Activated gamma-delta T cell (primary cell): Measurements from ENCODE around the gene SHB.
"Not testable (repeated sequence)": the region's sequence is repeated elsewhere in the genome, so short reads cannot be mapped to it uniquely, and the experiment has no call there.

Source experiments
- DNase-seq: peaks from one replicate; lab custom pipeline; 2025; lab: John Stamatoyannopoulos, UW

Gene SHB

DNA sequence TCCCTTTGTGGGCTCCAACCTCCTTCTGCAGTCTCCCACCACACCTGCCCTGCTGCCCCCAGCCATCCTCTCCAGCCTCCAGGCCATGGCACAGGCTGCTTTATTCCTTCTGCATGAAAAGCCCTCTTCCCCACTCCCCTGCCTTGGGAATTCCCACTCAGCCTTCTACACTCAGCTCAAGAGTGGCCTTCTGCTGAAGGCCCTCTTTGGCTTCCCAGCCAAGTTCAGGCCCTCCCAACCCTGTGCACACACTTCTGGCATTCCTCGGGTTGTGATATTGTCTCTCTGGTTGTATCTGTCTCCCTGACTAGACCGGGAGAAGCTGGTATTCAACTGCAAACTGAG is 5.7 kb downstream of the SHB start:
- DNase-seq, result no peak

DNA sequence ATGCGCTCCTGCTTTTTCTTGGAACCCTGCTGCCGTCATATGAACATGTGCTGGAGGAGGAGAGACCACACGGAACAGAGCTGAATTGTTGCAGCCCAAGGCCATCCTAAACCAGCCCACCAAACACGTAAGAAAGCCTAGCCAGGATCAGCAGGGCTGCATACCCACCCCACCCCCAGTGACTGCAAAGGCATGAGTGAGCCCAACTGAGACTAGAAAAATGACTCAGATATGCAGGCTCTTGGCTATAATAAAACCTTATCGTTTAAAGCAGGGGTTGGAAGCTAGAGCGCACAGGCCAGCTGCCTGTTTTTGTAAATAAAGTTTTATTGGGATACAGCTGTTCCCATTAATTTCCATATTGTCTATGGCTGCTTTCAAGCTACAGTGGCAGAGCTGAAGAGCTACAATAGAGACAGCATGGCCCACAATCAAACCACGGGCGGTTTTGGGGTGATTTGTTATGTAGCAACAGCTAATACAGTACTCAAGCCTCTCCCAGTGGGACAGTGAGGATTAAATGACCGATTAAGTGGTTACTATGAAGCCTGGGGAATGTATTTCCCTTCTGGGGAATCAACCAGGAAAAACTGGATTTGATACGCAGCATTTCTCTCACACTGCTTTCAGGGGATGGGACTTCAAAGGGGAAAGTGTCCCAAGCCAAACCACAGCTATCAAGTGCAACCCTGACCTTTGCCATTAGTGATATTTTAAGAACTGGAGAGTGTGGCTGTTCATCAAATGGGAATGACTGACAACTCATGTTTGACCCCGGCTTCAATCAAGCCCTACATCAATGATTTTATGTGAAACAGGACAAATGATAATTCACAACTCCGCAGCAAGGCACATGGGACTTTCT is 6.3 kb downstream of the SHB start:
- DNase-seq, result no peak

DNA sequence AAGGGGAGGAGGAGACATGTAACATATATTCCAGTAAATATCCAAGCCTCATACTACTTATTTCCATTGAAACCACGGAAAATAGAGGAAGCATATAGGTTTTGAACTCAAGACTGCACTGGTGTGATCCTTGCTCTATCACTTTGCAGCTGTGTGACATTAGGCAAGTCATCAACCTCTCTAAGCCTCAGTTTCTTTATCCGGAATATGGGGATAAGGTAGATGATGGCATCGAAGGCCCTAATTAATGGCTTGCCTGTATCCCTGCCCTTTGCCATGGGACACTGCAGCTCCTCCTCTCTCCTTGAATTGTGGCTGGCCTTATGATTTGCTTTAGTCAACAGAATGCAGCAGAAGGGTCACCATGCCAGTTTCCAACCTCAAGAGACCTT is 6.9 kb downstream of the SHB start:
- DNase-seq, result no peak

DNA sequence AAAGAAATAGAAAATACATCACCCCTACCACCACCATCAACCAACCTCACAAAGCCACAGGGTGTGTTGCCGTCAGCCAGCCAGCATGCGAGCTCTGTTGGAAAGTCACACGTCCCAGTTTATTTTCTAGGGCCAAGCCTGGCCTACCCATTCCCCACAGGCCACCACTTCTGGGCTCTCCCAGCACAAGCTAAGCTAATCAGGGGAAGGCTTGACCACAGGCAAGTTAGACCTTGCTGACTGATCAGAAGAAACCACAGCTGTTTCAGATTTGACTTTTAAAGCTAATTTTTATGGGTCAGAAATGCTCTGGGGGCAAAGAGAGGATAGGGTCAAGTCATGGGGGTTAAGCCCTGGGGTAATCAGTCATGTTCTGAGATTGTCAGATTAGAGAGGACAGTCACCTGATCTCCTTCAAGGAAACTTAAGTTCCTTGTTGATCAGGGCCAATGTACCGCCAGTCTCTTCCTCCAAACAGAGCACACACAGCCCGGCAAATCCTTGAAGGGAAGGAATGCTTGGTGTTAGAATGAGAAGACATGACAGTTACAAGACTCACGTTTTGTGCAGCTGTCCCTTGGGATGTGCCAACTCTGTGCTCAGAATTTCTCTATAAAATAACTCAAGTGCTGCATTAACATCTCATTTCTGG is 7.6 kb downstream of the SHB start:
- DNase-seq, result no peak

DNA sequence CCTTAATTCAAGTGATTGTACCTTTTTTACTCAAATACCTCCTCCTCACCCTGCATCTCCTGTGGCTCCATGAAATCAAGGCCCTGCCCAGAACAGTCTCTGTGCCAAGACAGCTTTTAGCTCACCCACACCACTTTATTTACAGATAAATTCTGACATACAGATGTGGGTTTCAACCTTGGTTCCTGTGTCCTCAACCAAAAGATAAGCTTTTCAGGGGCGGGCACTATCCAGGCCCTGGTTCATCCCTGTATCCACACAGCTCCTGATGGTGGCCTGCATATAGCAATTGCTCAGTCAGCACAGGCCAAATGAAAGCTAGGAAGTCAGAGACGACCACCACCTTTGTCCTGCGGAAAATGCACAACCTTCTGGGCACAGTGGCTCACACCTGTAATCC is 8.3 kb downstream of the SHB start:
- DNase-seq, result no peak

DNA sequence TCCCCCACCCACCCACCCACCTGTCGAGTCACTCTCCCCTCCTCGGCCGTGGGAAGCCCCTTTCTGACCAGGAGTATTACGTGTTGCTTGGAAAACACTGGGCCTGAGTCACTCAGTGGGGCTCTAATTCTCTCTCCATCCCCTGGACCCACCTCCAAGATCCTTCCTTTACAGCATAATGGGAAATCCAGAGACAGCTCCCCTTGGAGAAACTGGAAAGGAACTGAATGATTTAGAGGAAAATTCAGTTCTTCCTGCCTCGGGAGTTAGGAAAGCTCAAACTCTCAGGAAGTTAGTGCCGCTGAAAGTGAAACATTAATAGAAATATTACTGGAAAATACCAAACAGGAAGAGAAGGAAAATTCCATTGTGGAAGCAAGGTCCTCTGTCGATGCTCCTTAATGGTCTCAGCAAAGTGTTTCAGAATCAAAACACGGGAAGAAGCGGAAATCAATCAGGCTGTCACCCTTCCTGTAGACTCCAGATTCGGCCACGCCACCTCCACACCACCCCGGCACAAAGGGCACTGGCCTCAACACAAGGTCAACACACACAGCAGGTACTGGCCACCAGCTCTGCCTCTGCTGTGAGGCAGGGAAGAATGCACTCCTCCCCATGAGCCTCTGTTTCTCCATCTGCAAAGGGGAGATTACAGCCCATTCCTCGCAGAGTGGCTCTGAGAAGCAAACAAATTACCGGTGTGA is 9.6 kb downstream of the SHB start:
- no peak for DNase-seq

DNA sequence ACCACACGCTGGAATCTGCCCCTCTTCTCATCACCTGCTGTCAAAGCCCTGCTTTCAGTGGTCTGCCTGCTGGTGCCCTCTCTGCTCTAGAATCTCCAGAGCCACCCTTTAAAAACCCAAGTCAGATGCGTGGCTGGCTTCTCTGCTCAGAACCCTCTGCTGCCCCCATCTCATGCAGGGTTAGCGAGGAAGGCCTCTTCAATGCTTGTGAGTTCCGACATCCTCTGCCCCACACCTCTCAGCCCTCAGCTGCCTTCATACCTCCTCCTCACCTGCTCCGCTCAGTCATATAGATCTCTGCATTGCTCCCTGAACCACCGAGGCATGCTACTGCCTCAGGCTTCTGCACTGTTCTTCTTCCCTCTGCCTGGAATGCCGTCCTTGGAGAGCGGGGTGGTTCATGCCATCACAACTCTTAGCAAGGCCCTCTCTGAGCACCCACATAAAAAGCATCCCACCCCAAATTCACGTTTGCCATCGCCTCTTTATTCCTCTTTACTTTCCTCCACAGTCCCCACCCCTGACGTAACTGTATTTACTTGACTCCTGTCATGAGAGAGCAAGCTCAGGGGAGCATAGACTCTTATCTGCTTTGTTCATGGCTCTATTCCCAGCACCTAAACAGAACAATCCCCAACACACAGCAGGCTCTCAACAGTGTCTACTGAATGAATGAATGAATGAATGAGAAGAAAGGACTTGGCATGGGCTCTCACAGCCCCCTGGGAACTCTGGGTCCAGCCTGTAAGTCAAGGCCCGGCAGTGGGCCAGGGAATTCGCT is 10.4 kb downstream of the SHB start:
- no peak for DNase-seq

DNA sequence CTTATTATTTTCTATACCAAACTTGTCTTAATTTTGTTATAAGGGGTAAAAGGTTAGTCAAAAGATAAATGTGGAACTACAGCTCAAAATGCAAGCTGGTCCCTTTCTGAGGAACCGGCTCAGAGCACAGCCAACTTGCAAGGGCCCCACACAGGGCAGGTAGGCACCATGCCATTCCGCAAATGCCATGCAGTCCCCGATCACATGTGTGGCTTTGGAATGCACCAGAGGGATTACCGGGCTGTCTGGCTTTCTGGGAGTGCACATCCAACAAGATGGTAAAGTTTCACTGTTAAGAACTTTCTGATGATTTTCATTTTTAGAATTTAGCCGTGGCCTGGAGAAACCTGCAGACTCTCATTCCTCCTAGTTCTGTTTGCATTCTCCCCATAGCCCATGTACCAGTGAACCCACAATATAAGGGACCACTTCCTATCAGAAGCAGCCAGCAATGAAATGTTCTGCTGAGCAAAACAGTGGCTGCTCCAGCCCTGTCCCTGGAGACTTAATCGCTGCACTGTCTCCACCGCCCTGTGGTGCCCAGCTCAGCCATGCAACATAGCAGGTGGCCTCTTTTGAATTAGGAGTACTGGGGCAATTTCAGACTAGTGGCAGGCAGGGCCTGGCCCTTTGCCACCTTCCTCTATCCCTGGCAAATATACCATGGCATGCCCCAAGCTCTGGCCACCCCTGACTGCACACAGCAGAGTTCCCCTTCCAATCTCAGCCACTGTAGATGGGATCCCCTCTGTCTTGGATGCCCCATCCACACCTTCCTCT is 11.4 kb downstream of the SHB start:
- no peak for DNase-seq

DNA sequence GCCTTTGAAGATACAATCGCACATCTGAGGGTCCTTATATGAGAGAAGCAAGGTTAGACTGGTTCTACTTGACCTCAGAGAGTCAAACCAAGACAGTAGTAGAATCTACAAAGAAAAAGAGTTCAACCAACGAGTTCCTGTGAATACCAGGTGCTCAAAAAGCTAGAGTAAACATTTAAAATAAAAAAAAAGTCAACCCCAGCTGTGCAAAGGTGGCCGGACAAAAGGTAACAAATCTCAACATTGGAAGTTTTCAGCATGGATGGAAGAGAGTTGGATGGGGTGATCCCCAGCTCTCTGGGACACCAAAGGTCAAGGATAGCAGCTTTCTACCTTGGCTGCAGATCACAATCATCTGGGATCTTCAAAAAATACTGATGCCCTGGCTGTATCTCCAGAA is 14.4 kb downstream of the SHB start:
- DNase-seq, result no peak

DNA sequence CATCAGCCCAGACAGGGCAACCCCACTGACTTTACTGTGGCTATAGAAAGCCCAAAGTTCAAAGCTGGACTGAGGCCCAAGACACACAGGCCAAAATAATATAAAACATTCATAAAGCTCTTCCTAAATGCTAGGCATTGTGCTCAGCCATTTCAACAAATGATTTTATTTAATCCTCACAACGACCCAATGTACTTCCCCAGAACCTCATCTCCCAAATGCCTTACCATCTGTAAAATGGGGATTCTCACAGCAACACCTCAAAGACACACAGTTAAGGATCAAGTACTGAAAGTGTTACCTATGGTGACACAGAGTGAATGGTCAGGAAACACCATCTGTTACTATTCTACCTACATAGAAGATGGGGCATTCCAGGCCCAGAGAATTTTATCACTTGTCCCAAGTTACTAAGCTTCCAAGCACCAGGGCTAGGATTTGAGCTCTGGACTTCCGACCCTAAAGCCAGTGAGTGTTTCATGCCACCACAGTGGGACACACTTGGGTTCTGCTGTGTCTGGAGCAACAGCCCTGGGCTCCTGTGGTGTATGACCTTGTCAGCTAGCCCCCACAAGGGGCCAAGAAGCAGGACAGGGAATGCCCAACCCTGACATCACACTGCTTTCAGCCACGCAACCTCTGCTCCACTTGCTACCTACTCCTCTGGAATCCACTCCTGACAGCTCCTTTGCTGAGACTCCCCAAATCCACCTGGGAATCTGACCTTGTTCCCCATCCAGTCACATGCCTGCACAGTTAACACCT is 15.1 kb downstream of the SHB start:
- DNase-seq, result no peak

DNA sequence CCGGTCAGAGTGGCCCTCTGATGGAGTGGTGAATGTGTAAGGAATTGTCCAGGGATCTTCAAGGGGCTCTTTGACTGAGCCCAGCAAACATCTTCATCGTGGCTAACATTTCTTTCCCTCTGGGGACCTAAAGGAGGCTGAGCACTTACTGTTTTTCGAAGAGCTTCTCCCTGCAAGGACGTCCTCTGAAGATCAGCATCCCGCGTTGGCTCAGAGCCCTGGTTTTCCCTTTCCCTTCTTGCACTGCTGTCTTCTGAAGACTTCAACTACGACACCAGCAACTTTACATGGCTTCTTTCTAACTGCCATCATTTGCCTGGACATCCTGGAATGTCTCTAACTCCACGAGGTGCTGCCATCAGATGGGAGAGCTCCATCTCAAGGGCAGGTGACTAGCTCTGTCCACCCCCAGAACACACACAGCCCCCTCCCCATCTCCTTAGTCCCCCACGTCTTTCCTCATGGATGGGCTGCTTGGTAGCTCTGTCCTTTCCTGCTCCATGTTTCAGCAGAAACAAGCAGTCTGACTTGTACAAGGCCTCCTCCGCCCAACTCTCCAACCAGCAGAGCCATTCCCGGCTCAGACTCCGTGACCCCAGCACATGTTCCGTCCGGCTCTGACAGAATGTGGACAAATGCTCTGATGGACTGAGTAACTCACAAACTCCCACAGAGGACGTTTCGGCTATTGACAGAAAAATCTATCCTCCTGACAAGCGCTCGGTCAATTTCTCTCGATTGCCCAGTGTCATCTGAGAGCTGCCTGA is 17.1 kb downstream of the SHB start:
- no peak for DNase-seq

DNA sequence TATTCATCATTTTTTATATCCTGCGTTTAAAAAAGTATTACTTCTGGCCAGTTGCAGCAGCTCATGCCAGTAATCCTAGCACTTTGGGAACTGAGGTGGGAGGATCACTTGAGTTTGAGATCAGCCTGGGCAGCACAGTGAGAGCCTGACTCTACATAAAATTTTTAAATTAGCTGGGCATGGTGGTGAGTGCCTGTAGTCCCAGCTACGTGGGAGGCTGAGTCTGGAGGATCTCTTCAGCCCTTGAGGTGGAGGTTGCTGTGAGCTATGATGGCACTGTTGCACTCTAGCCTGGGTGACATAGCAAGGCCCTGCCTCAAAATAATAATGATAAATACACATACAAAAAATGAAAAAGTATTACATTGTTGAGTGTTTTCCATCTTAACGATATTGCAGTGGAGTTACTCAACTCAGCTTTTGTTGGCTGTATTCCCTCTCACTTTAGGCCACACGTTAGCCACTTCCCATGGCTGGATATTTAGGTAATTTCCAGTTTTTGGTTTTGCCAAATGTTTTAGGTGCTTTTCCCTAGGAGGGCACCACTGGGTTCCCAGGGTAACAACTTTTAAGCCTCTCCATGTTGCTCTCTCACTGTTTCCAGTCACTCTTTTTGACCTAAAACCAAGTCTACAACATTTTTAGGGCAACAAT is 20.6 kb downstream of the SHB start:
- DNase-seq, result no peak

DNA sequence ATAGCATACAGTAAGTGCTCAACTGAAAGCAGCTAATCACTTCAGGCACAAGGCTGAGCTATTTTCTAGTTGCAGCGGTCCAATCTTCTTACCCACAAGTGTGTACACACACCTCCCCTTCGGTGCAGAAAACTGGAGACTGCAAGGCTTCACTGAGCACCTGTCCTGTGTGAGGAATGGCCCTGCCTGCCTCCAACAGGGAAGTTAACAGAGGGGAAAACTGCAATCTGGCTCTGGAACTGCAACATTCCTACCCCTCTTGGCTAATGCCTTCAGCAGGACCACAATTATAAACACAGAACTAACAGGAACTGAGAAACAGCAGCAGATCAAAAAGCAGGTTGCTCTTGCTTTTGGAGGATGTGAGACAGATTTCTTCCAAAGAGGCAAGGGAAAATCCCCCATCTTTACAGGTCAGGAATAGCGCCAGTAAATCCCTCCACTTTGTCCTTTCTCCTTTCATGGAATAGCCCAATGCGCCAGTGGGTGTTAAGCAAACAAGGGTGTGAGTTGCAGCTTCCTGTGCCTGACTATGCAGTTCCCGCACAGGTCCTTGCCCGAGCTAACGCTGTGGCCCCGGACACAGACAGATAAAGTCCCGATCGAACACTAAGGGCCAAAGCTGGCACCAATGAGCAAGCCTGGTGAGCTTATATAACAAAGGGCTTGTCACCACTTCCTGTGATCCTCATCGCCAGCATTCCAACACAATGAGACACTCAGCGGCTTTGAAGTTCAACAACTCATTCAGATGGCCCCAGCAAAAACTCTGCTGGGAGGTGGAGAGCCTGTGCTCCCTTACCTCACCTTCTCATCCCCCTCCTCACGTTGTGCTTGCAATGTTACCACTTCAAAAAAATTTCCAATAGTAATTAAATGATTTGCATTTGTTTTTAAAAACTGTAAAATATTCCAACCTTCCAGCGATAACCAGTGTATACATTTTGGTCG is 21.5 kb downstream of the SHB start:
- no peak for DNase-seq

DNA sequence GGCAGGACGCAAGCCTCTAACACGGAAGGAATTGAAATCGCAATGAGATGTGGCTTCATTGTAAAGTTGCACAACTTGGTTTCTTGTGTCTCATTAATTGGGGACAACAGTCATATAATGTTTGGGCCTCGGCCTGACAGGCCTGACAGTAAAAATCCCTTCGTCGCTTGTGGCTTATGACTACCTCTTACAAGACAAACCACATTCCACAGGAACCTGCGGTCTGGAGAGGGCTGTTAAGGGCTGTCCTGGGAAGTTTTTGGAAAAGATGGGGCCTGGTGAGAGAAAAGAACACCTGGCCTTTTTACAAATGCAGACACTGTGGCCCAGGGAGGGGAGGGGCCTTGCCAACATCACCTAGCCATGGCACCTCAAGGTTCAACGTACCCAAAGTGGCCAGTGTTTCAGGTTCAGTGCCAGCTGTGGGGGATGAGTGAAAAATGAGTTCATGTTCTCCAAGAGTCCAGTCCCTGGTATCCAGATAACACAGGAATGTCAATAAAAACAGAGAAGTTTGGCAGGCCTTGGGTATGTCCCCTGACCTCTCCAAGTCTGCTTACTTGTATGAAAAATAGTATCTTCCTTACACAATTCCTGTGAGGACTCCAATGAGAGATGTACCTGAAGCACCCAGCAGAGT is 22.2 kb downstream of the SHB start:
- DNase-seq, result no peak

DNA sequence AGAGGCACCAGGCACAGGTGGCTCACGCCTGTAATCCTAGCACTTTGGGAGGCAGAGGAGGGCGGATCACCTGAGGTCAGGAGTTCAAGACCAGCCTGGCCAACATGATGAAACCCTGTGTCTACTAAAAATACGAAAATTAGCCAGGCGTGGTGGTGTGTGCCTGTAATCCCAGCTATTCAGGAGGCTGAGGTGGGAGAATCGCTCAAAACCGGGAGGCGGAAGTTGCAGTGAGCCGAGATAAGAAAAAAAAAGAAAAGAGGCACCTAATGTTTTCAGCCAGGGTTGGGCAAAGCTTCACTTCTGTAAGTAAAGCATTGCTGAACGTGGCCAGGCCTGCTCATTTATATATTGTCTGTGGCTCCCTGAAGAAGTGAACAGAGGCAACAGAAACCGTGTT is 23.1 kb downstream of the SHB start:
- DNase-seq, result not testable (repeated sequence)

DNA sequence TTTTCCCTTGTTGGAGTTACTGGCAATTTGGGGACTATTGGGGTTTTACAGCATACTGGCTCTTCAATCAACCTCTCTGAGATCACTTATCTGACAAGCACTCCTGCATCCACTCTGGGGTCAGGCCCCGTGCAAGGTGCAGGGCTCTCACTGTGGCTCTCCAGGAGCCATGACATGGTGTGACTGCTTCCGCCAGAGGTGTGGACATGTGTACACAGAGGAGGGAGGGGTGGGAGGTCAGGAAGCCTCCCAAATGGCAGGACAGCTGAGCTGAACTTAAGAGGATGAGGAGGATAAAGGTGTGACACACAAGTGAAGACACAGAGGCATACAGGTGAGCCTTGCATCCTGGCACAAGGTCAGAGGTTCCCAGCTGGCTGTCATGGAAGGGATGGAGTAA is 24.3 kb downstream of the SHB start:
- no peak for DNase-seq

DNA sequence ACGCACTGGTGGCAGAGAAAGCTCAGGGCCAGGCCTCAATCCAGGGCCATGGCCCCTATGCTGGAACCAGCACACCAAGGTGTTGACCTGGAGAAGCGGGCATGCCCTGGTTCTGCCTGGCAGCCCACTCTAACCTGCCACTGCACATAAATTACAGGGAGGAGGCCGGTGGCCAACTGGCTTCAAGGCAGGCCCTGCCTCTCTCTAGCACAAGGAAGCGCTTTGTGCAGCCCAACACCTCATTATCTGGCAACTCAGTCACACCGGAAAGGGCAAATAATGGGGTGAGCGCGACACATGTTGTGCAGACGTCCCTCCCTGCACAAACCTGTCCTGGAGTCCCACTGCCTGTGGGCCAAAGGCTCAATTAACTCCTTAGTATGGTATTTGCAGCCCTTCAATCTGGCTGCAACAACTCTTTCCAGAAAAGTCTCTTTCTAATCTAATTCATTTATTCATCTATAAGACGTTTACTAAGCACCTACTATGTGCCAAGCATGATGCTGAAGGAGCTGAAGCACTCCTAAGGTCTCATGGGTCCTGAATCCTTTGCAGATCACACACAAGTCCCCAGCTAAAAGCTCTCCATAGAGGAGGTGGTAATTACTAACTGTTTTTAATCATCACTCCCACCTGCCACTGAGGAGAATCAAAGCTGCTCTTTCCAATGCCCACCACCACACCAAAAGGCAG is 24.9 kb downstream of the SHB start:
- no peak for DNase-seq
